Measurements from ENCODE around the gene MOB2. TPM values are rescaled to one million over a fixed set of nuclear protein-coding genes. Genes with fewer than 3 reads are reported as not detected.

Gene MOB2
- total and polyA plus RNA-seq, 2 of the 13 experiments (the other 11 are each of a cell fraction or from before 2014, with no cell fraction given): 21.8 to 27.7 TPM

GRCh38 chr11:1484061-1484671 lies 2.4 kb downstream of the MOB2 start:
- BruUV-seq (replicated peaks): no TSS peak
- ChIA-PET CTCF (ENCODE audit: low intra/inter-chr PET ratio, low total read pairs) (no interaction called here), POLR2A (no interaction called here)
- Histone ChIP-seq H3K4me2 (ENCODE audit: low read depth, low read length) (no peak overlapping the region), H3K9me3 (ENCODE audit: low read length) (no peaks in the 10 kb centered on the region), H3K27ac (ENCODE audit: extremely low read length, insufficient read depth, low read length) (no peak overlapping the region), H3K4me3 (replicated peaks in 1 of 3; ENCODE audit: insufficient read depth in 1 of 3, low read depth in 2 of 3, low read length in 3 of 3) (no peak overlapping the region), H2AFZ (ENCODE audit: low read length) (no peak overlapping the region), H3K4me1 (ENCODE audit: insufficient read depth, low read length) (no peaks in the 10 kb centered on the region), H4K20me1 (ENCODE audit: insufficient read depth, low read length) (peaks cover 5% of the 10 kb centered on the region; the same call in 1 of the 2 replicates), H3K79me2 (ENCODE audit: insufficient read depth, low read length) (no peaks in the 10 kb centered on the region), H3K9ac (ENCODE audit: insufficient read depth, low read depth, low read length) (no peak overlapping the region), H3K27me3 (ENCODE audit: control insufficient read depth in 1 of 2, insufficient read depth in 2 of 2, low read length in 2 of 2) (no peaks in the 10 kb centered on the region), H3K36me3 (replicated peaks in 1 of 2; ENCODE audit: control insufficient read depth in 1 of 2, insufficient read depth in 2 of 2, low read length in 2 of 2) (peaks cover 10% of the 10 kb centered on the region in 2 experiments; a peak in 4 of 5 replicates)
- intact Hi-C loops (cut with micrococcal nuclease; ENCODE audit: unreplicated experiment) (no loop called here), in situ Hi-C loops (cut with HindIII; ENCODE audit: extremely low pct_ligation_motif_present, low pct_unique_long_range_greater_than_20kb) (no loop called here)
- 94% methylated on average over 9 of the region's 17 CpGs for WGBS (ENCODE audit: low lambda C conversion rate)
- TF ChIP-seq NFYB (CRISPR knock-in tag; IDR thresholded peaks at IDR 0.05) (no peak), ZNF891 (CRISPR knock-in tag; IDR thresholded peaks at IDR 0.05) (no peak), ETS1 (CRISPR knock-in tag; IDR thresholded peaks at IDR 0.05) (no peak), TIGD3 (CRISPR knock-in tag; IDR thresholded peaks at IDR 0.05; ENCODE audit: borderline replicate concordance) (no peak), ZNF7 (CRISPR knock-in tag; IDR thresholded peaks at IDR 0.05) (no peak), ZNF709 (CRISPR knock-in tag; IDR thresholded peaks at IDR 0.05) (no peak), PAWR (CRISPR knock-in tag; IDR thresholded peaks at IDR 0.05; ENCODE audit: borderline replicate concordance) (no peak), ELF3 (CRISPR knock-in tag; IDR thresholded peaks at IDR 0.05) (no peak), TP53 (CRISPR knock-in tag; conservative IDR thresholded peaks at IDR 0.05) (no peak), HMGXB3 (CRISPR knock-in tag; IDR thresholded peaks at IDR 0.05; ENCODE audit: borderline replicate concordance) (no peak), NPAS2 (CRISPR knock-in tag; IDR thresholded peaks at IDR 0.05; ENCODE audit: borderline replicate concordance) (no peak), ZNF724P (CRISPR knock-in tag; IDR thresholded peaks at IDR 0.05; ENCODE audit: borderline replicate concordance) (no peak)
- ATAC-seq: no peak
- no peak for FAIRE-seq
- no peak for DNase-seq (ENCODE audit: low spot score)
